Heart left ventricle (tissue), 13 donors: ENCODE data around the gene LHFPL3.

Source experiments
- CTCF ChIP-seq, 12 donors: fragments of 200-600 bp; sonication (generic) in 4 of 12; IDR thresholded peaks; one replicate each; pipeline versions ENCODE4 v1.5.0 to v1.8.0; 2018 to 2022; ENCODE audit warnings: antibody characterized with exemption in 12 of 12, mild to moderate bottlenecking in 5 of 12
- POLR2A ChIP-seq, 2 donors: fragments of 450-650 bp; IDR thresholded peaks; one replicate each; pipeline ENCODE4 v1.6.1; 2017; ENCODE audit warnings: antibody characterized with exemption in 2 of 2, mild to moderate bottlenecking in 2 of 2, moderate library complexity in 2 of 2
- donor health status: ischemic (EF 13 %, LVEDD 7.1; RV severe dilation, severe dysfunction).
- donor health status: DM: no; HTN: yes; CAD: no.
- donor health status: DM: no; HTN: no; CAD: no.
- donor health status: ischemic (EF 25% LVEDD 6.9; RV normal size, moderate dysfunction).
- donor health status: ischemic (EF 25% LVEDD 5.7; RV mildly dilated, moderate dysfunction).
- donor health status: ischemic (EF 35%, LVEDD 5.7; RV mildly dilated, moderate dysfunction).
- donor health status: nonischemic (EF 11% LVEDD 7.7; RV severe dilation, severe dysfunction).
- donor health status: DM: yes; HTN: yes; CAD: no.
- donor health status: PGD.
- donor health status: ischemic (EF 29% LVEDD 5.4; RV normal size, mild dysfunction).
- donor health status: nonischemic (EF 23%, LVEDD 6.1; RV moderate dilation, normal function).

GRCh38 chr7:104414216-104414615 is 85.8 kb downstream of the LHFPL3 start:
- no peak for TF ChIP-seq POLR2A (IDR thresholded peaks at IDR 0.05)
- no peak for TF ChIP-seq CTCF (IDR thresholded peaks at IDR 0.05)
